Fibroblast of skin of scalp (primary cell): ENCODE results near the gene CGAS.
"Not testable (repeated sequence)": the region's sequence is repeated elsewhere in the genome, so short reads cannot be mapped to it uniquely, and the experiment has no call there.

Source experiments
- DNase-seq: peaks from one replicate; pipeline ENCODE4 v3.0.0-alpha.2; 2013

Gene CGAS

GRCh38 chr6:73394577-73395354, 57.3 kb downstream of the CGAS start, which contains the start of gene DDX43:
TSS of gene DDX43 (plus strand) at chr6:73394828. CDS start at chr6:73394906, 78 bp downstream.
- peak; percentile 57 for DNase-seq

GRCh38 chr6:73393278-73393677, 58.8 kb downstream of the CGAS start:
- DNase-seq, result no peak

- not testable (repeated sequence) for DNase-seq
Measured at GRCh38 chr6:73392188-73392587, 59.9 kb downstream of the CGAS start.

- no peak for DNase-seq
Measured at GRCh38 chr6:73391675-73392074, 60.4 kb downstream of the CGAS start.

GRCh38 chr6:73389854-73390253, 62.2 kb downstream of the CGAS start:
- DNase-seq, result no peak

GRCh38 chr6:73388800-73389512, 63.1 kb downstream of the CGAS start:
- DNase-seq, result peak; percentile 61

GRCh38 chr6:73388433-73388799, 63.7 kb downstream of the CGAS start:
- DNase-seq, result no peak

GRCh38 chr6:73382462-73383113, 69.5 kb downstream of the CGAS start:
- DNase-seq, result peak; percentile 17

GRCh38 chr6:73381531-73381930, 70.6 kb downstream of the CGAS start:
- DNase-seq, result not testable (repeated sequence)

GRCh38 chr6:73377225-73377624, 74.9 kb downstream of the CGAS start:
- no peak for DNase-seq

- no peak for DNase-seq
Measured at GRCh38 chr6:73375216-73375615, 76.9 kb downstream of the CGAS start.
